Measurements from ENCODE around the gene SLC22A23.

SLC22A23 gene

GRCh38 chr6:3402310-3403237 is 54.3 kb downstream of the SLC22A23 start:
- Histone ChIP-seq H3K4me3 (ENCODE audit: low read length) (no peak overlapping the region), H3K9me2 (replicated peaks; ENCODE audit: control insufficient read depth, low read length) (no peaks in the 10 kb centered on the region), H3K79me2 (ENCODE audit: control insufficient read depth, low read length) (no peaks in the 10 kb centered on the region), H3K27ac (ENCODE audit: low read depth, low read length) (no peak overlapping the region), H4K20me1 (ENCODE audit: control insufficient read depth, insufficient read depth, low read depth, low read length) (no peaks in the 10 kb centered on the region), H3F3A (ENCODE audit: control insufficient read depth, insufficient read depth) (no peaks in the 10 kb centered on the region), H3K4me1 (ENCODE audit: control insufficient read depth, low read length) (no peaks in the 10 kb centered on the region), H3K36me3 (ENCODE audit: control insufficient read depth, low read length) (no peaks in the 10 kb centered on the region), H3K4me2 (ENCODE audit: low read length) (no peak overlapping the region), H3K9me3 (ENCODE audit: control insufficient read depth, insufficient read depth, low read length) (no peaks in the 10 kb centered on the region), H3K27me3 (ENCODE audit: control insufficient read depth, low read length) (no peaks in the 10 kb centered on the region)
- TF ChIP-seq CTCF (IDR thresholded peaks at IDR 0.05; ENCODE audit: low read depth, low read length, poor library complexity, severe bottlenecking) = no peak
- no peak for TF ChIP-seq EZH2phosphoT487 (IDR thresholded peaks at IDR 0.05; ENCODE audit: borderline replicate concordance, low read length)

GRCh38 chr6:3400162-3400561 is 56.7 kb downstream of the SLC22A23 start:
- H3K4me3 ChIP-seq (ENCODE audit: low read length) = no peak overlapping the region
- H3K4me1 ChIP-seq (ENCODE audit: control insufficient read depth, low read length) = no peaks in the 10 kb centered on the region
- H3K9me3 ChIP-seq (ENCODE audit: control insufficient read depth, insufficient read depth, low read length) = no peaks in the 10 kb centered on the region
- TF ChIP-seq CTCF (IDR thresholded peaks at IDR 0.05; ENCODE audit: low read depth, low read length, poor library complexity, severe bottlenecking) (no peak), EZH2phosphoT487 (IDR thresholded peaks at IDR 0.05; ENCODE audit: borderline replicate concordance, low read length) (no peak)
- no peaks in the 10 kb centered on the region for H3K79me2 ChIP-seq (ENCODE audit: control insufficient read depth, low read length)
- H3K36me3 ChIP-seq (ENCODE audit: control insufficient read depth, low read length) = no peaks in the 10 kb centered on the region
- no peaks in the 10 kb centered on the region for H3K27me3 ChIP-seq (ENCODE audit: control insufficient read depth, low read length)
- H4K20me1 ChIP-seq (ENCODE audit: control insufficient read depth, insufficient read depth, low read depth, low read length) = no peaks in the 10 kb centered on the region
- no peak overlapping the region for H3K27ac ChIP-seq (ENCODE audit: low read depth, low read length)
- no peak overlapping the region for H3K4me2 ChIP-seq (ENCODE audit: low read length)
- H3K9me2 ChIP-seq (replicated peaks; ENCODE audit: control insufficient read depth, low read length) = no peaks in the 10 kb centered on the region
- no peaks in the 10 kb centered on the region for H3F3A ChIP-seq (ENCODE audit: control insufficient read depth, insufficient read depth)

- Histone ChIP-seq H3K9me3 (ENCODE audit: control insufficient read depth, insufficient read depth, low read length) (no peaks in the 10 kb centered on the region), H3K9me2 (replicated peaks; ENCODE audit: control insufficient read depth, low read length) (no peaks in the 10 kb centered on the region), H3K36me3 (ENCODE audit: control insufficient read depth, low read length) (no peaks in the 10 kb centered on the region), H3K4me3 (ENCODE audit: low read length) (no peak overlapping the region), H3K27me3 (ENCODE audit: control insufficient read depth, low read length) (no peaks in the 10 kb centered on the region), H3K4me2 (ENCODE audit: low read length) (no peak overlapping the region), H3F3A (ENCODE audit: control insufficient read depth, insufficient read depth) (no peaks in the 10 kb centered on the region), H3K27ac (ENCODE audit: low read depth, low read length) (no peak overlapping the region), H3K4me1 (ENCODE audit: control insufficient read depth, low read length) (no peaks in the 10 kb centered on the region), H4K20me1 (ENCODE audit: control insufficient read depth, insufficient read depth, low read depth, low read length) (no peaks in the 10 kb centered on the region), H3K79me2 (ENCODE audit: control insufficient read depth, low read length) (no peaks in the 10 kb centered on the region)
- no peak for TF ChIP-seq CTCF (IDR thresholded peaks at IDR 0.05; ENCODE audit: low read depth, low read length, poor library complexity, severe bottlenecking)
- TF ChIP-seq EZH2phosphoT487 (IDR thresholded peaks at IDR 0.05; ENCODE audit: borderline replicate concordance, low read length) = no peak
Observed at GRCh38 chr6:3398755-3399696, 57.8 kb downstream of the SLC22A23 start.

Data from DOHH2 (cell line).